GM10266 (cell line): ENCODE results near the gene PTPRN2.

Source experiments
- DNase-seq: peaks from one replicate; pipeline ENCODE4 v3.0.0; 2012; ENCODE audit errors: extremely low spot score
- TF ChIP-seq, protein P1 (sequence below): IDR thresholded peaks from 2 replicates; pipeline ENCODE4 v1.5.1; 2012; ENCODE audit warnings: mild to moderate bottlenecking, low read depth; ENCODE audit not compliant: control insufficient read depth, insufficient read depth; ENCODE audit errors: missing control alignments

The PTPRN2 gene

DNA sequence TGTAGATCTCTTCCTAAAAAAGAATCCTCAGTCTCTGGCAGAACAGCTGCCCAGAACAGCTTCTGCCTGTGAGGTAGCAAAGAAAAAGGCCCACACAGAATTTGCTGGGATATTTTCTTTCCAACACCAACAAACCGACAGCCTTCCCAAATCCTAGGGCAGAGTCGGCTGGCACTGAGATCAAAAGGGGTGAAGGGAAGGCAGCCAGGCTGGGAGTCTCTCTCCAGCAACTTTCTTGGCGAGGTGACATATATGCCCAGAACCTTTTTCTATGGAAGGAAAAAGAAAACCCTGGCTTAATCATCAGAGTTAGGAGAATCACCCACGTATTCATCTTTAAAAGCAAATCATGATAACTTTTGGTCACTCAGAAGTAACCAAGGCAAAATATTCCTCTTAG lies 971.2 kb downstream of the PTPRN2 start:
- TF ChIP-seq, protein P1, sequence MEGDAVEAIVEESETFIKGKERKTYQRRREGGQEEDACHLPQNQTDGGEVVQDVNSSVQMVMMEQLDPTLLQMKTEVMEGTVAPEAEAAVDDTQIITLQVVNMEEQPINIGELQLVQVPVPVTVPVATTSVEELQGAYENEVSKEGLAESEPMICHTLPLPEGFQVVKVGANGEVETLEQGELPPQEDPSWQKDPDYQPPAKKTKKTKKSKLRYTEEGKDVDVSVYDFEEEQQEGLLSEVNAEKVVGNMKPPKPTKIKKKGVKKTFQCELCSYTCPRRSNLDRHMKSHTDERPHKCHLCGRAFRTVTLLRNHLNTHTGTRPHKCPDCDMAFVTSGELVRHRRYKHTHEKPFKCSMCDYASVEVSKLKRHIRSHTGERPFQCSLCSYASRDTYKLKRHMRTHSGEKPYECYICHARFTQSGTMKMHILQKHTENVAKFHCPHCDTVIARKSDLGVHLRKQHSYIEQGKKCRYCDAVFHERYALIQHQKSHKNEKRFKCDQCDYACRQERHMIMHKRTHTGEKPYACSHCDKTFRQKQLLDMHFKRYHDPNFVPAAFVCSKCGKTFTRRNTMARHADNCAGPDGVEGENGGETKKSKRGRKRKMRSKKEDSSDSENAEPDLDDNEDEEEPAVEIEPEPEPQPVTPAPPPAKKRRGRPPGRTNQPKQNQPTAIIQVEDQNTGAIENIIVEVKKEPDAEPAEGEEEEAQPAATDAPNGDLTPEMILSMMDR: no peak
- no peak for DNase-seq

DNA sequence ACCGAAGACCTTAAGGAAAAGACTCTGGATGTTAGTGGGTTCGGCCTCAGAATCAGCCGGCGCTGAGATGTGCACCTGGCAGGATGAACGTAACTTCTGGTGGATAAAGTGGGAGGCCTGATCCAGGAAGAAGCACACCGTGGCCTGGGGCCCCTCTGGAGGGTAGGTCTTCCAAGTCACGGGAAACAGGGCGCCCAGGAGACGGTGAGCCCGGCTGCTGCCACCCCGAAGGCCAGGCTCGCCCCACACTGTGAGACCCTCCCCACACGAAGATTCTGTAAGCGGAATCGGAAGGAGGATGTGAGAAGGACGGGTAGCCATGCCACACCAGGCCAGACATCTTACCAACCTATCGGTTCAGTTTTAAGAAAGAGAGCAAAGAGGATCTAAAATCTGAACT lies 971.8 kb downstream of the PTPRN2 start:
- TF ChIP-seq, protein P1: no peak
- DNase-seq: no peak

DNA sequence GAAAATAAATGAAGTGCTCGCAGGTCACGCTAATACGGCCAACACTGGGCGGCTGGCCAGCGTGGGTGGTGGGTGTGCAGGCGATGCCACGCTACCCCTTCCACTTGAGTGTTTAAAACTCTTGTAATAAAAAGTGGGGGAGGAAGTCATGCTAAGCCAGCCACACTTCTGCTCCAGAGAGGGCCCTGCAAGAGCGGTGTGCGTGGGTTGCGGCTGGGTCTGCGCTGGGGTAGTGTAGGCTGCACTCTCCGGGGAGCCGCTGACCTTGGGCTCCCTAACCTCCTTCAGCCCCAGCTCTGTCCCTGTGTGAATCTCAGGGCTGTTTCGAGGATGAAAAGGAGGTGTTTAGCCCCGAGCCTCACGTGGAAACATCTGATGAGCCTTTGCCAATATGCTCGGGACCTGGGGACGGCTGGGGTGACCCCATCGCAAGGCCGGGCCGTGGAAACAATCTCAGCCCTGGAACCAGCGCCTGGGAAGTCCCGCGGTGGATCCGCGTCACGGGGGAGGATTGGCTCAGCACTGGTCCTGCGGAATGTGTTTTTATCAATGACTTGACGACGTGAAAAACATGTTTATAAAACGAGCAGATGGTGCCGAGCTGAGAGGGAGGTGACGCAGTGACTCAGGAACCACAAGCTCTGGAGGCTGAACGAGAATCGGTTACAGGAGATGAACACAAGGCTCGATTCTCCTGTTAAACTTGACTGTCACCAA lies 972.4 kb downstream of the PTPRN2 start:
- no peak for DNase-seq
- TF ChIP-seq, protein P1: no peak

DNA sequence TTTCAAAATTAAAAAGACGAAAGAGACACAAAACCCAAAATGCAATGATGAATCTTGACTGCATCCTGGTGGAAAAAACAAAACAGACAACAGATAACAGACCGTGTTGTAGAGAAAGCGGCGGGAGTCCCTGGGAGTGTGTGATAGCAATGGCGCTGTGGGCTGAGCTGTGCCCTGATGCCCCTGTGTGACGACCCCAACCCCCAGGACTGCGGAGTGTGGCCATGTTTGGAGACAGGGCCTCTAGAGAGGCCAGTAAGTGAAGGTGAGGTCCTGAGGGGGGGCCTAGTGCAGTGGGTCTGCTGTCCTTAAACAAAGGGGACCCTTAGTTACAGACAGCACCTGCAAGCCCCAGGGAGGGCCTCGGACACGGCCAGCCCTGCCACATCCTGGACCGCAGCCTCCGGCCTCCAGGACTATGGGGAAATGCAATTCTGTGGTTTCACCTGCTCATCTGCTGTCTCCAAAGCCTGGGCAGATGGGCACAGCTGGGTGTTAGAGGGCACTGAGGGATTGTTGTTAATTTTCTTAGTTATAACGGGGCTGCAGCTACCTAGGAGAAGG lies 973.1 kb downstream of the PTPRN2 start:
- no peak for DNase-seq
- TF ChIP-seq, protein P1: no peak

DNA sequence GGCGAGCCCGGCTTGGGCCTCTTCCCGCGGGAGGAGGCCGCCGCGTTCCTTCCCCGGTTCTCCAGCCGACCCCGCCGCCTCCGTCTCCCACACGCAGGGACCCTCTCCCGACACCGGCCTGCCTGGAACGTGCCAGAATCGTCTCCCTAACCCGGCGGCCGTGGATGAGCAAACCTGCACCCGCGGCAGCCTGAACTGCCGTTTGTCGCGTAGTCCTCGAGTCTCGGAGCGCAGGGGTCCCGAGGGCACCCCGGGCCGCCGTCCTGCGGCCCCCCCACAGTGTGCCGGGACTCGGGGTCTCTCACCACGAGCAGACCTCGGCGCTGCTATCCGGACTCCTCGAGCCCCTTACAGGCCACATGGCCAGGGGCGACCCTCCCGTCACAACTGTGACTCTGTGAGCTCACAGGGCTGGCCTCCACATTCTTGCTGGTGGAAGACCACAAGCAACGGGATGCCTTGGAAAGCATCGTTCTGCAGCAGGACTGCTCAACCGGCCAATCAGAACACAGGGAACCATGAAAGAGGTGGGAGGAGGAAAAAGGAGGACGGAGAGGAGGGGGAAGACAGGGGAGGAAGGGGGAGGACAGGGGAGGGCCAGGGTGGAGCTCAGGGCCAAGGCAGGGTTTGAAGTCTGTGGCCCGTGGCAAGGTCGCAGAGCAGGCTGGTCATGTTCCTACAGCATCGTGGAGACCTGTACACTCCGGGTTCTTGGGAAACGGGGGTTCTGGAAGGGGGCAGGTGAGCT lies 973.9 kb downstream of the PTPRN2 start:
- DNase-seq: no peak
- TF ChIP-seq, protein P1: no peak

DNA sequence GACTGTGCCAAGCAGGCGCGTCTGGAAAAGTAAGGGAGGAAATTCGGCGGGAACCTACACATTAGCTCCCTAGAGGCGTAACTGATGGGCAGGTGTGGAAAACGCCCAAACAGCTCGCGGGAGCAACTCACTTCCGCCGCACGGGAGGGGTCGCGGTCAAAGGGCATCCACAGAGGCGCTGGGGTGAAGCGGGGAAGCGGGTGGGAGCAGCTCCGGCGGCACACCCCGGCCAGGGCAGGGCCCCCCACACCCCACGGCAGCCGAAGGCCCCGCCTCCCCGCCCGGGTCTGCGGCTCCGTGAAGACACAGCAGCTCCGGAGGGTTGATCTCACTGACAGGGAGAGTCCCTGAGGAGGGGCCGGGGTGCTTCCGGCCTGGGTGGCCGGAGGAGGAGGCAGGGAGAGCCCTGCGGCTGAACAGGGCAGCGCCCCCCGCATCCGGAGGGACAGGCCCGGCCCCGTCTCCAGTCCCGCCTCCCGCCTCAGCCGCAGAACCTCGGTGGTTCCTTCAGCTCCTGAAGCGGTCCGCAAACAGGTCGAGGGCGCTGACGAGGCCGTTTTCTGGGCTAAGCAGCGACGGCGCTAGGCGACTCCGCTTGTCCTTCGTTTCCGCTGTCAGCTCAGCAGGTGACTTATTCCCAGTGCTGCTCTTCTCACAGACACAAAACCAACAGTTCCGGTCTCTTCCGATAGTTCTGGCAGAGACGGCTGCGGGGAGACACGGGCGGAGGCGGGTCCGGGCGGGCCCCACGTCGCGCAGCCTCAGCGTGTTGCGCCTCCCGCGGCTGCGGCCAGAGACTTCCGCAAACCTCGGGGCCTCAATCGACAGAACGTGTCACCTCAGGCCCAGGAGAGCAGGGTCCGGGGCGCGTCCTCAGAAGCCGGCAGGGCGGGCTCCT lies 974.7 kb downstream of the PTPRN2 start:
- DNase-seq: no peak
- TF ChIP-seq, protein P1: no peak
